Peyer's patch (tissue), 4 donors: ENCODE data around the gene EHBP1L1. TPM values are rescaled to one million over a fixed set of nuclear protein-coding genes. Genes with fewer than 3 reads are reported as not detected.

Experiments used
- DNase-seq, 3 donors: peaks; one replicate each; pipeline ENCODE4 v3.0.0-alpha.2; 2017 to 2019
- H3K27ac ChIP-seq, 4 donors: fragments of 200-600 bp; sonication (generic); one replicate each; pipeline ENCODE4 v1.5.1; 2016 to 2019
- H3K27me3 ChIP-seq, 2 donors: fragments of 200-600 bp; sonication (generic); one replicate each; pipeline ENCODE4 v1.5.1; 2019
- H3K36me3 ChIP-seq, 3 donors: fragments of 200-600 bp; sonication (generic); one replicate each; pipeline ENCODE4 v1.5.1; 2016 to 2019
- H3K4me1 ChIP-seq, 4 donors: fragments of 200-600 bp; sonication (generic); one replicate each; pipeline ENCODE4 v1.5.1; 2016 to 2019
- H3K4me3 ChIP-seq, 4 donors: fragments of 200-600 bp; sonication (generic); 1 replicate in 3 of 4; 2 replicates in 1 of 4; pipeline ENCODE4 v1.5.1; 2016 to 2019; ENCODE audit warnings: mild to moderate bottlenecking in 1 of 4
- H3K9me3 ChIP-seq, 4 donors: fragments of 200-600 bp; sonication (generic); one replicate each; pipeline ENCODE4 v1.5.1; 2016 to 2019; ENCODE audit warnings: mild to moderate bottlenecking in 1 of 4
- POLR2A ChIP-seq, 2 donors: fragments of 450-650 bp; IDR thresholded peaks; one replicate each; pipeline ENCODE4 v1.5.1; 2017; ENCODE audit warnings: antibody characterized with exemption in 2 of 2, mild to moderate bottlenecking in 2 of 2, moderate library complexity in 2 of 2
- total RNA-seq, 4 donors: library from RNA; depleted of rRNA; stranded (reverse); fragments of >200 nt; gene quantifications; one replicate each; pipeline ENCODE4 v1.1.0, GENCODE V29; 2016
- TF ChIP-seq, protein P1 (sequence below), 6 experiments: fragments of 450-650 bp in 4 of 6; fragments of 200-600 bp in 2 of 6; sonication (generic) in 1 of 6; IDR thresholded peaks; one replicate each; pipeline ENCODE4 v1.5.1; 2017 to 2019; ENCODE audit warnings: antibody characterized with exemption in 6 of 6, mild to moderate bottlenecking in 3 of 6, moderate library complexity in 1 of 6

Gene EHBP1L1
- total RNA-seq, 4 donors from 2014 or later: 65.2 to 163 (median 121) TPM

DNA sequence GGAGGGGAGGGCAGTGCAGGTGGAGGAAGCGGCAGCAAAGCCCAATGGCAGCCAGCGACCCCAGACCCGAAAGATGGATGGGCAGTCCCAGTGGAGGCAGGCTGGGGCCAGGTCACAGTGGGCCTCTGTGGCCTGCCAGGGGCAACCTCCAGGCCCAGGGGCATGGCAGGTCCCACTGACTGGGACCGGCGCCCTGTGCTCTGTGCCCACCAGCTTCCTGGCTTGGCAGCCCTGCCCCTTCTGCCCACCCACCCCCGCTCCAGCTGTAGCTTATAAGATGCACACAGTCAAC is 24.0 kb downstream of the EHBP1L1 start:
- H3K36me3 ChIP-seq: peaks cover 0 to 62% (median 0%) of the 10 kb centered on the region in 3 donors
- TF ChIP-seq, protein P1, sequence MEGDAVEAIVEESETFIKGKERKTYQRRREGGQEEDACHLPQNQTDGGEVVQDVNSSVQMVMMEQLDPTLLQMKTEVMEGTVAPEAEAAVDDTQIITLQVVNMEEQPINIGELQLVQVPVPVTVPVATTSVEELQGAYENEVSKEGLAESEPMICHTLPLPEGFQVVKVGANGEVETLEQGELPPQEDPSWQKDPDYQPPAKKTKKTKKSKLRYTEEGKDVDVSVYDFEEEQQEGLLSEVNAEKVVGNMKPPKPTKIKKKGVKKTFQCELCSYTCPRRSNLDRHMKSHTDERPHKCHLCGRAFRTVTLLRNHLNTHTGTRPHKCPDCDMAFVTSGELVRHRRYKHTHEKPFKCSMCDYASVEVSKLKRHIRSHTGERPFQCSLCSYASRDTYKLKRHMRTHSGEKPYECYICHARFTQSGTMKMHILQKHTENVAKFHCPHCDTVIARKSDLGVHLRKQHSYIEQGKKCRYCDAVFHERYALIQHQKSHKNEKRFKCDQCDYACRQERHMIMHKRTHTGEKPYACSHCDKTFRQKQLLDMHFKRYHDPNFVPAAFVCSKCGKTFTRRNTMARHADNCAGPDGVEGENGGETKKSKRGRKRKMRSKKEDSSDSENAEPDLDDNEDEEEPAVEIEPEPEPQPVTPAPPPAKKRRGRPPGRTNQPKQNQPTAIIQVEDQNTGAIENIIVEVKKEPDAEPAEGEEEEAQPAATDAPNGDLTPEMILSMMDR (IDR thresholded peaks at IDR 0.05): no peak
- no peak for TF ChIP-seq POLR2A (IDR thresholded peaks at IDR 0.05)
- no peaks in the 10 kb centered on the region for H3K27me3 ChIP-seq

DNA sequence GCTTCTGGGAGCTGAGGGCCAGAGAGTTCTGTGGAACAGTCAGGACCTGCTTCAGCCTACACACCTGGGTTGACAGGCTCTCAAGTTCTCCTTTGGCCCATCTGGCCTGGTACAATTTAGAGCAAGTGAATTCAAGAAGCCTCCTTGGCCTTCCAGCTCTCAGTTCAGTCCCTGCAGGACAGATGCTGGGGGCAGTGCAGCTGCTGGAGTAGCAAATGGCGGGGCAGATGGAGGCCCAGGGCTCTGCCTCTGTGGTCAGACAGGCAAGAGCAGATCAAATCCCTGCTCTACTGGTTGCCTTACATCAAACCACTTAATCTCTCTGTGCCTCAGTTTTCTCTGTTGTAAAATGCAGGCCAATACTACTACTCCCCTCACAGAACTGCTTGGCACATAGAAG is 28.4 kb downstream of the EHBP1L1 start:
- Histone ChIP-seq H3K36me3 (peaks cover 0 to 79% (median 0%) of the 10 kb centered on the region in 3 donors), H3K4me3 (no peak overlapping the region), H3K27me3 (no peaks in the 10 kb centered on the region), H3K27ac (no peak overlapping the region), H3K4me1 (peaks cover 0 to 11% (median 0%) of the 10 kb centered on the region in 4 donors), H3K9me3 (no peaks in the 10 kb centered on the region)
- no peak for DNase-seq
- no peak for TF ChIP-seq POLR2A (IDR thresholded peaks at IDR 0.05)
- TF ChIP-seq, protein P1 (IDR thresholded peaks at IDR 0.05): no peak

More for the DNA sequence above, 24.0 kb downstream of the EHBP1L1 start:
- Histone ChIP-seq H3K9me3 (no peaks in the 10 kb centered on the region), H3K27ac (no peak overlapping the region), H3K4me1 (peaks cover 0 to 4% (median 0%) of the 10 kb centered on the region in 4 donors), H3K4me3 (no peak overlapping the region)
- DNase-seq: no peak

DNA sequence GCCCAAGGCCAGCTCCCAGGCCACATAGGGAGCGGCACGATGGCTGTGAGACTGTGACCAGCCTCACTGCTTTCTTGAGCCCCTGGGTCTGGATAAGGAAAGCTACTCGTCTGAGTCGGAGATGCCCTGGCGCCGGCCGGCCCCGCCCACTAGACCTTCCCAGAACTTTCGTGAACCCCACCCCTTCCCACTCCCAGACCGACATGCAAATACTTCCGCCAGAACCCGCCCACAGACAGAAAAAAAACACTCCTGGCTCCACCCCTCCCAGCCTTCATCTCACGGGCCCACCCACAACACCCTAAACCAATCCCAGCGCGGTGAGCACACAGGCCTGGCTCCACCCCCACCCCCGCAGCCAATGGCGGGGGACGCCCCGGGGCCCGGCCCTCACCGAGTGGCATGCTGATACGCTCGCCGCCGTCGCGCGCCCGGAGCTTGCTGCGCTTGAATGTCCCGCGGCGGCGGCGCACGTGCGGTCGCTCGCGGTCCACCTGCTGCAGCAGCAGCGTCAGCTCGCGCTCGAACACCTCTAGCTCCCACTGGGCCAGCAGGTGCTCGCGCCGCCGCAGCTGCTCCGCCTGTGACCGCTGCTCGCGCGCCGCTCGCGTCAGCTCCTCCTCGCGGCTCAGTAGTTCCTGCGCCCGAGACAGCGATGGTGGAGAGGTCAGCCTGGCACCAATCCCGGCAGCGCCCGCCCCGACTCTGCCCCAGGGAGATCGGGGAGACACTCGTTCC is 31.2 kb downstream of the EHBP1L1 start:
- Histone ChIP-seq H3K27ac (peak overlapping the region; percentile 49 to 66 (median 61)), H3K4me3 (peak overlapping the region in 1 of 4 donors; percentile 33), H3K9me3 (no peaks in the 10 kb centered on the region), H3K4me1 (peaks cover 0 to 38% (median 7%) of the 10 kb centered on the region in 4 donors), H3K27me3 (no peaks in the 10 kb centered on the region), H3K36me3 (peaks cover 0 to 68% (median 0%) of the 10 kb centered on the region in 3 donors)
- no peak for TF ChIP-seq POLR2A (IDR thresholded peaks at IDR 0.05)
- TF ChIP-seq, protein P1 (IDR thresholded peaks at IDR 0.05): no peak
- peak; percentile 47 to 89 (median 88) for DNase-seq

DNA sequence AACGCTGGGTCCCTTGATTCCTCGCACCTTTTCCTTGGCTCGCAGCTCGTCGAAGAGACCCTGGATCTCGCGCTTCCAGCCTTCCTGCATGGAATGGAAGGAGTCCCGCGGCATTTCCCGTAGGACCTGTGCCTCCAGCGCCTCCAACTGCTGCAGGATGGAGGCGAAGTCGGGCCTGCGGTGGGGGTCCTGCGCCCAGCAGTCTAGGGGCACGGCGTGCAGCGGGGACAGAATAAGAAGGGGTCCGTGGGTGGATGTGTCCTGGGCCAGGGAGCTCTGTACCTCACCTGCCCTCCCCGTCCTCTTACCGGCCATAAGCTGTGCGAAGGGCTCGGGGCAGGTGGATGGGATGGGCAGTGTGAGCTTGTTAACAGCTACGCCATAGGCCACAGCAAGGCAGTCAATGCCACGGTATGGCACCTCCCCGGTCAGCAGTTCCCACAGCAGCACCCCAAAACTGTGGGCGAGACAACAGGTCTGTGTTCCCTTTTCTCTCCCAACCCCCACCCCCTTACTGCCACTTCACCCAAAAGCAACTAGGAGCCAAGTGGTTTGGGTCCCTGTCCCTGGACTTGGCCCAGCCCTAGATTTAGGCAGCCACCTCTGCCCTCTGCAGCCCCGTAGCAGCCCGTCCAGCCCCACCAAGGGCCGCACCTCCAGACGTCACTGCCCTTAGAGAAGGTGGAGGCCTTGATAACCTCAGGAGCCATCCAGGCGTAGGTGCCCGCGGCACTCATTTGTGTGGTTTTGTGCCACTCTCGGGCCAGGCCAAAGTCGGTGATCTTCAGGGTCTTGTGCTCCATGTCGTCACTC is 32.0 kb downstream of the EHBP1L1 start:
- H3K4me1 ChIP-seq: peaks cover 0 to 46% (median 15%) of the 10 kb centered on the region in 4 donors
- peak overlapping the region in 1 of 4 donors; percentile 33 for H3K4me3 ChIP-seq
- no peak for DNase-seq
- peaks cover 0 to 63% (median 0%) of the 10 kb centered on the region in 3 donors for H3K36me3 ChIP-seq
- H3K27ac ChIP-seq: peak overlapping the region in 3 of 4 donors; percentile 58 to 66 (median 64)
- TF ChIP-seq, protein P1 (IDR thresholded peaks at IDR 0.05): no peak
- TF ChIP-seq POLR2A (IDR thresholded peaks at IDR 0.05): no peak
- H3K27me3 ChIP-seq: no peaks in the 10 kb centered on the region
- no peaks in the 10 kb centered on the region for H3K9me3 ChIP-seq

DNA sequence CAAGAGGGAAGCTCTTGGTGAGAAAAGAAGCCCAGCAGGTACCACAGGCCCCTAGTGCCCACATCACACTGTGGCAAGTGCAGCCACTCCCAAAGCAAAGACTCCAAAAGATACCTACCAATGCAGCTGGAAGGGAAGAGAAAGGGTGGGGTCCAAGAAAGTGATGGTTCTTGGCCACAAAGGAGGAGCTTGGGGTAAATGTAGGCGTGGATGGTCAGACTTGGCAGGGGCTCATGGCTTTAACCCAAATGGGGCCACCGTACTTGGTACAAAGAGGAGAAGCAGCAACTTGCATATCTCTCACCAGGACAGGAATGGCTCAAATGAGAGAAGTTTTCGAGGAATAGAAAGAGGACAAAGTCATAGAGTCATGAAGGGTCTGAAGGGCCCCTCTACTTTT is 33.4 kb downstream of the EHBP1L1 start:
- Histone ChIP-seq H3K27me3 (no peaks in the 10 kb centered on the region), H3K36me3 (peaks cover 0 to 52% (median 0%) of the 10 kb centered on the region in 3 donors), H3K9me3 (no peaks in the 10 kb centered on the region), H3K27ac (peak overlapping the region in 1 of 4 donors; percentile 19), H3K4me1 (peaks cover 0 to 53% (median 21%) of the 10 kb centered on the region in 4 donors), H3K4me3 (no peak overlapping the region)
- no peak for TF ChIP-seq POLR2A (IDR thresholded peaks at IDR 0.05)
- TF ChIP-seq, protein P1 (IDR thresholded peaks at IDR 0.05): no peak
- no peak for DNase-seq
